Liver (tissue), 3 donors: Measurements from ENCODE around the gene NTMT2.

Experiments used
- EGR1 ChIP-seq, 2 donors: IDR thresholded peaks; 2 replicates each; pipeline ENCODE4 v1.6.1; 2016 to 2018; ENCODE audit warnings: antibody characterized with exemption in 2 of 2, low read depth in 2 of 2
- JUND ChIP-seq, 2 donors: IDR thresholded peaks; 2 replicates each; pipeline ENCODE4 v1.6.1; 2016; ENCODE audit warnings: antibody characterized with exemption in 2 of 2
- RAD21 ChIP-seq, 2 donors: IDR thresholded peaks; 2 replicates each; pipeline ENCODE4 v1.6.1; 2016; ENCODE audit warnings: antibody characterized with exemption in 2 of 2, mild to moderate bottlenecking in 2 of 2
- YY1 ChIP-seq: IDR thresholded peaks from 2 replicates; pipeline ENCODE4 v1.6.1; 2016; ENCODE audit warnings: antibody characterized with exemption, mild to moderate bottlenecking
- TF ChIP-seq, protein P1 (sequence below): fragments of 150-350 bp; IDR thresholded peaks from 2 replicates; pipeline ENCODE4 v1.5.1; 2017; ENCODE audit warnings: improper control_type of control experiment, low read depth, low read length; ENCODE audit not compliant: missing input control
- TF ChIP-seq, protein P2 (sequence below): IDR thresholded peaks from 2 replicates; pipeline ENCODE4 v1.6.1; 2016; ENCODE audit warnings: antibody characterized with exemption, mild to moderate bottlenecking
- donor health status: healthy.
- donor health status: healthy.

DNA sequence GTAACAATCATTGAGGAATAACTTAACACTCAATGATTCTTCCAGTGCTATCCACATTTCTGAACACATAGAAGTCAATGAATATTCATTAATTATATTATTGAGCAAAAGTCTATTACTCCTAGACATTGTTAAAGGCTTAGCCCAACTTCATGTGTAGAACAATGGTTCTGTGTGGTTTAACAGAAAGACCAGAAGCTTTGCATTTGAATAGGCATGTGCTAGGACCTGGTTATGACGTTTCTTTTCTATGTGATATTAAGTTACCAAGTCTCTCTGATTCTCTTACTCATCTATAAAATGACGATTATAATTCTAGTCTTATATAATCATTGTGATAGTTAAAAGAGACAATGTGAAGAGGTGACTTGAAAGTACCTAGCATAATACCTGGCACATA lies 5.2 kb downstream of the NTMT2 start:
- TF ChIP-seq EGR1 (IDR thresholded peaks at IDR 0.05; ENCODE audit: low read depth in 2 of 2) (no peak), YY1 (no peak), RAD21 (IDR thresholded peaks at IDR 0.05) (no peak), JUND (IDR thresholded peaks at IDR 0.05) (no peak)
- TF ChIP-seq, protein P1, sequence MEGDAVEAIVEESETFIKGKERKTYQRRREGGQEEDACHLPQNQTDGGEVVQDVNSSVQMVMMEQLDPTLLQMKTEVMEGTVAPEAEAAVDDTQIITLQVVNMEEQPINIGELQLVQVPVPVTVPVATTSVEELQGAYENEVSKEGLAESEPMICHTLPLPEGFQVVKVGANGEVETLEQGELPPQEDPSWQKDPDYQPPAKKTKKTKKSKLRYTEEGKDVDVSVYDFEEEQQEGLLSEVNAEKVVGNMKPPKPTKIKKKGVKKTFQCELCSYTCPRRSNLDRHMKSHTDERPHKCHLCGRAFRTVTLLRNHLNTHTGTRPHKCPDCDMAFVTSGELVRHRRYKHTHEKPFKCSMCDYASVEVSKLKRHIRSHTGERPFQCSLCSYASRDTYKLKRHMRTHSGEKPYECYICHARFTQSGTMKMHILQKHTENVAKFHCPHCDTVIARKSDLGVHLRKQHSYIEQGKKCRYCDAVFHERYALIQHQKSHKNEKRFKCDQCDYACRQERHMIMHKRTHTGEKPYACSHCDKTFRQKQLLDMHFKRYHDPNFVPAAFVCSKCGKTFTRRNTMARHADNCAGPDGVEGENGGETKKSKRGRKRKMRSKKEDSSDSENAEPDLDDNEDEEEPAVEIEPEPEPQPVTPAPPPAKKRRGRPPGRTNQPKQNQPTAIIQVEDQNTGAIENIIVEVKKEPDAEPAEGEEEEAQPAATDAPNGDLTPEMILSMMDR: no peak
- TF ChIP-seq, protein P2, sequence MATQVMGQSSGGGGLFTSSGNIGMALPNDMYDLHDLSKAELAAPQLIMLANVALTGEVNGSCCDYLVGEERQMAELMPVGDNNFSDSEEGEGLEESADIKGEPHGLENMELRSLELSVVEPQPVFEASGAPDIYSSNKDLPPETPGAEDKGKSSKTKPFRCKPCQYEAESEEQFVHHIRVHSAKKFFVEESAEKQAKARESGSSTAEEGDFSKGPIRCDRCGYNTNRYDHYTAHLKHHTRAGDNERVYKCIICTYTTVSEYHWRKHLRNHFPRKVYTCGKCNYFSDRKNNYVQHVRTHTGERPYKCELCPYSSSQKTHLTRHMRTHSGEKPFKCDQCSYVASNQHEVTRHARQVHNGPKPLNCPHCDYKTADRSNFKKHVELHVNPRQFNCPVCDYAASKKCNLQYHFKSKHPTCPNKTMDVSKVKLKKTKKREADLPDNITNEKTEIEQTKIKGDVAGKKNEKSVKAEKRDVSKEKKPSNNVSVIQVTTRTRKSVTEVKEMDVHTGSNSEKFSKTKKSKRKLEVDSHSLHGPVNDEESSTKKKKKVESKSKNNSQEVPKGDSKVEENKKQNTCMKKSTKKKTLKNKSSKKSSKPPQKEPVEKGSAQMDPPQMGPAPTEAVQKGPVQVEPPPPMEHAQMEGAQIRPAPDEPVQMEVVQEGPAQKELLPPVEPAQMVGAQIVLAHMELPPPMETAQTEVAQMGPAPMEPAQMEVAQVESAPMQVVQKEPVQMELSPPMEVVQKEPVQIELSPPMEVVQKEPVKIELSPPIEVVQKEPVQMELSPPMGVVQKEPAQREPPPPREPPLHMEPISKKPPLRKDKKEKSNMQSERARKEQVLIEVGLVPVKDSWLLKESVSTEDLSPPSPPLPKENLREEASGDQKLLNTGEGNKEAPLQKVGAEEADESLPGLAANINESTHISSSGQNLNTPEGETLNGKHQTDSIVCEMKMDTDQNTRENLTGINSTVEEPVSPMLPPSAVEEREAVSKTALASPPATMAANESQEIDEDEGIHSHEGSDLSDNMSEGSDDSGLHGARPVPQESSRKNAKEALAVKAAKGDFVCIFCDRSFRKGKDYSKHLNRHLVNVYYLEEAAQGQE: no peak
